Mesenchymal stem cell (in vitro differentiated cells and primary cell): ENCODE data around the gene CHCHD3.

Experiments used
- DNase-seq: peaks from one replicate; pipeline ENCODE4 v3.0.0-alpha.2; 2013
- H2AFZ ChIP-seq: one replicate; pipeline ENCODE4 v1.6.1; 2013; ENCODE audit warnings: low read depth, mild to moderate bottlenecking, control low read depth, inconsistent platforms, low read length, moderate library complexity
- H2AK5ac ChIP-seq: 2 replicates; pipeline ENCODE4 v1.6.1; 2013; ENCODE audit warnings: low read length, moderate library complexity, mild to moderate bottlenecking, inconsistent platforms; ENCODE audit not compliant: severe bottlenecking
- H2BK120ac ChIP-seq: one replicate; pipeline ENCODE4 v1.6.1; 2013; ENCODE audit warnings: low read depth, mild to moderate bottlenecking, inconsistent platforms, low read length, moderate library complexity
- H2BK12ac ChIP-seq, 2 experiments: one replicate each; pipeline ENCODE4 v1.6.1; 2013; ENCODE audit warnings: inconsistent platforms in 2 of 2, low read length in 2 of 2, mild to moderate bottlenecking in 2 of 2, moderate library complexity in 2 of 2, control low read depth in 1 of 2
- H2BK15ac ChIP-seq: one replicate; pipeline ENCODE4 v1.6.1; 2013; ENCODE audit warnings: mild to moderate bottlenecking, low read depth, inconsistent platforms; ENCODE audit not compliant: poor library complexity, severe bottlenecking
- H2BK5ac ChIP-seq: 2 replicates; pipeline ENCODE4 v1.6.1; 2013; ENCODE audit warnings: low read depth, mild to moderate bottlenecking, low read length, control low read depth, inconsistent platforms; ENCODE audit not compliant: poor library complexity, severe bottlenecking
- H3K14ac ChIP-seq, 2 experiments: one replicate each; pipeline ENCODE4 v1.6.1; 2013; ENCODE audit warnings: inconsistent platforms in 2 of 2, low read length in 2 of 2, control low read depth in 1 of 2, mild to moderate bottlenecking in 1 of 2, moderate library complexity in 1 of 2
- H3K18ac ChIP-seq, 2 experiments: one replicate each; pipeline ENCODE4 v1.6.1; 2013; ENCODE audit warnings: inconsistent platforms in 2 of 2, low read length in 2 of 2, control low read depth in 1 of 2, low read depth in 1 of 2, mild to moderate bottlenecking in 1 of 2
- H3K23ac ChIP-seq, 2 experiments: one replicate each; pipeline ENCODE4 v1.6.1; 2013; ENCODE audit warnings: inconsistent platforms in 2 of 2, low read length in 2 of 2, mild to moderate bottlenecking in 2 of 2, moderate library complexity in 2 of 2, control low read depth in 1 of 2
- H3K27ac ChIP-seq: 2 replicates; pipeline ENCODE4 v1.5.1; 2013; ENCODE audit warnings: mild to moderate bottlenecking, moderate library complexity, low read length, control low read depth, inconsistent platforms; ENCODE audit not compliant: poor library complexity, severe bottlenecking
- H3K27me3 ChIP-seq, 2 experiments: 2 replicates each; pipeline versions ENCODE4 v1.6.1 to v1.7.0; 2013; ENCODE audit warnings: low read length in 2 of 2, mild to moderate bottlenecking in 2 of 2, moderate library complexity in 2 of 2, control low read depth in 1 of 2, inconsistent platforms in 1 of 2; ENCODE audit not compliant: control insufficient read depth in 1 of 2, insufficient read depth in 1 of 2
- H3K36me3 ChIP-seq, 2 experiments: 2 replicates each; pipeline versions ENCODE4 v1.6.1 to v1.7.0; 2013; ENCODE audit warnings: low read length in 2 of 2, control low read depth in 1 of 2, inconsistent platforms in 1 of 2, low read depth in 1 of 2, mild to moderate bottlenecking in 1 of 2; ENCODE audit not compliant: insufficient read depth in 2 of 2, control insufficient read depth in 1 of 2
- H3K4ac ChIP-seq, 2 experiments: one replicate each; pipeline ENCODE4 v1.6.1; 2013; ENCODE audit warnings: inconsistent platforms in 2 of 2, low read length in 2 of 2, mild to moderate bottlenecking in 2 of 2, moderate library complexity in 2 of 2, control low read depth in 1 of 2, low read depth in 1 of 2
- H3K4me1 ChIP-seq: 2 replicates; pipeline ENCODE4 v1.6.1; 2013; ENCODE audit warnings: low read depth, low read length, control low read depth; ENCODE audit not compliant: control insufficient read depth, insufficient read depth
- H3K4me2 ChIP-seq: 2 replicates; pipeline ENCODE4 v1.6.1; 2013; ENCODE audit warnings: low read length, mild to moderate bottlenecking, inconsistent platforms; ENCODE audit not compliant: poor library complexity, severe bottlenecking
- H3K4me3 ChIP-seq, 2 experiments: 2 replicates each; pipeline versions ENCODE4 v1.5.1 to v1.7.0; 2013; ENCODE audit warnings: low read length in 2 of 2, mild to moderate bottlenecking in 2 of 2, control low read depth in 1 of 2, low read depth in 1 of 2; ENCODE audit not compliant: insufficient read depth in 1 of 2
- H3K79me1 ChIP-seq: replicated peaks from 2 replicates; pipeline ENCODE4 v1.6.1; 2013; ENCODE audit warnings: mild to moderate bottlenecking, control low read depth, low read length, inconsistent platforms; ENCODE audit not compliant: poor library complexity, severe bottlenecking
- H3K9ac ChIP-seq: 2 replicates; pipeline ENCODE4 v1.7.0; 2013; ENCODE audit warnings: mild to moderate bottlenecking, low read length, moderate library complexity
- H3K9me3 ChIP-seq: 2 replicates; pipeline ENCODE4 v1.7.0; 2013; ENCODE audit warnings: mild to moderate bottlenecking, low read length; ENCODE audit not compliant: control insufficient read depth
- H4K8ac ChIP-seq: one replicate; pipeline ENCODE4 v1.6.1; 2013; ENCODE audit warnings: inconsistent platforms, mild to moderate bottlenecking, low read length, moderate library complexity
- H4K91ac ChIP-seq: one replicate; pipeline ENCODE4 v1.6.1; 2013; ENCODE audit warnings: mild to moderate bottlenecking, low read length, inconsistent platforms
- WGBS: methylation state at CpG from one replicate; pipeline ENCODE4 v1.1.7; 2013; ENCODE audit warnings: mixed read lengths; 5-methylcytosine and 5-hydroxymethylcytosine counted together

CHCHD3 gene

DNA sequence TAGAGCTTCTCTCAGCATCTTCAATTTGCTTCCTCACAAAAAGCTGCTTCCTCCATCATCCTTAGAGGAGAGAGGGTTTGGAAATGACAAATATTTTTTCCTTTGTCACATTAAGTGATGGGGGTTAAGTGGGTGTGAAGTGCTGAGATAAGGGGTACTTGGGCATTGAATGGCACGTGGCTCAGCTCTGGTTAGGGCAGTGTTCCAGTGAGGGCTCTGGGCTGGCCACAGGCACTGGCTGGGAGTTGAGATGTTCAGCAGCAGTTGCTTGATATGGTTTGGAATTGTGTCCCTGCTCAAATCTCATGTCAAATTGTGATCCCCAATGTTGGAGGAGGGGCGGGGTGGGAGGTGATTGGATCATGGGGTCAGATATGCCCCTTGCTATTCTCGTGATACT is 33.7 kb upstream of the CHCHD3 start:
- Histone ChIP-seq H2AFZ (no peak overlapping the region), H3K4me2 (no peak overlapping the region), H3K9me3 (peaks cover 5% of the 10 kb centered on the region), H2BK15ac (no peak overlapping the region), H3K36me3 (no peaks in the 10 kb centered on the region), H3K18ac (no peak overlapping the region), H3K27me3 (peaks cover 46 to 60% of the 10 kb centered on the region in 2 experiments), H3K23ac (no peak overlapping the region), H3K27ac (no peak overlapping the region), H3K14ac (no peak overlapping the region), H4K8ac (no peak overlapping the region), H3K79me1 (no peaks in the 10 kb centered on the region), H3K9ac (no peak overlapping the region), H3K4me3 (no peak overlapping the region), H2BK12ac (no peak overlapping the region), H2AK5ac (no peak overlapping the region), H3K4ac (no peak overlapping the region), H2BK5ac (no peak overlapping the region), H4K91ac (no peak overlapping the region), H2BK120ac (no peak overlapping the region), H3K4me1 (no peaks in the 10 kb centered on the region)
- WGBS, result 39% methylated on average over 3 of the region's 3 CpGs
- DNase-seq, result no peak

DNA sequence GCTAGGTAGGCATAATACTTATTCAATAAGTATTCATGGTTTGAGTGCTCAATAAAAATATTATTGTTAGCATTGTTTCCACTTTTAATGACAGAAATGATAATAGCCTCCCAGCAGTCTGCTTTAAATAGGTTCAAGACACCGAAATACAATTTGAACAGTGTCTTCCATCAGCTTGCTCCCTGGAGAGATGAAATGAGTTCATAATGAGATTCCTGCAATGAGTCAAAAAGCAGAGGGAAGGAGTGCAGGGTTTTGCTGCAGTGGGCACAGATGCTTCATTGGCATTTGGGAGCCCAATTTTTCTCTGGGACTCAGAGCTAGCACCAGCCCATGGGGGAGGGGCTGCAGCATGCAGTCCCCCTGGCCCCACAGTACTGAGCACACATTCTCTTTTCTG is 32.6 kb upstream of the CHCHD3 start:
- H3K4me3 ChIP-seq, result no peak overlapping the region
- no peak overlapping the region for H2BK15ac ChIP-seq
- no peak overlapping the region for H3K9ac ChIP-seq
- 87% methylated on average over 1 of the region's 1 CpG for WGBS
- H2AFZ ChIP-seq, result no peak overlapping the region
- no peak overlapping the region for H2BK12ac ChIP-seq
- H4K91ac ChIP-seq, result no peak overlapping the region
- H3K18ac ChIP-seq, result no peak overlapping the region
- H3K4me1 ChIP-seq, result no peaks in the 10 kb centered on the region
- no peak overlapping the region for H4K8ac ChIP-seq
- peaks cover 46 to 60% of the 10 kb centered on the region in 2 experiments for H3K27me3 ChIP-seq
- no peak overlapping the region for H3K27ac ChIP-seq
- H3K9me3 ChIP-seq, result peaks cover 14% of the 10 kb centered on the region
- H3K36me3 ChIP-seq, result no peaks in the 10 kb centered on the region
- H3K79me1 ChIP-seq, result no peaks in the 10 kb centered on the region
- H3K4ac ChIP-seq, result no peak overlapping the region
- H2BK120ac ChIP-seq, result no peak overlapping the region
- no peak overlapping the region for H3K23ac ChIP-seq
- H2BK5ac ChIP-seq, result no peak overlapping the region
- H3K4me2 ChIP-seq, result no peak overlapping the region
- no peak for DNase-seq
- no peak overlapping the region for H2AK5ac ChIP-seq
- H3K14ac ChIP-seq, result no peak overlapping the region

DNA sequence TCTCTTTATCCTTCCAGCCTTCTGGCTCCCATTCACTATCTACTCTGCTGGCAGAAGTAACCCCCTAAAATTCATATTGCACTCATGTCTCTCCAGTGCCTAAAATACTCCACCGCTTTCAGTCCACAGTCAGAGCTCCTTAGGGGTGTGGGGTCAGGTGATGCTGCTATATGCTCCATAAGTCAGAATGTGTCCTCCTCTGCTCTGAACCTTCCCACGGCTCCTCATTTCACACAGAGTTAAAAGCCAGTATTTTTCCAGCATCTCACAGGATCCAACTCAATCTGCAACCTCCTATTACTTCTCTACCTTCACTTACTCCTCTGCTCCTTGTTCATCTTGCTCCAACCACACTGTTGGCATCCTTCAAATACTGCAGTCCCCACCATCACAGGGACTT is 31.1 kb upstream of the CHCHD3 start:
- H2AFZ ChIP-seq, result no peak overlapping the region
- DNase-seq, result no peak
- H2AK5ac ChIP-seq, result no peak overlapping the region
- peaks cover 37 to 48% of the 10 kb centered on the region in 2 experiments for H3K27me3 ChIP-seq
- H3K4me2 ChIP-seq, result no peak overlapping the region
- H2BK5ac ChIP-seq, result no peak overlapping the region
- H3K9me3 ChIP-seq, result peaks cover 24% of the 10 kb centered on the region
- no peaks in the 10 kb centered on the region for H3K79me1 ChIP-seq
- H3K4me1 ChIP-seq, result no peaks in the 10 kb centered on the region
- H4K8ac ChIP-seq, result no peak overlapping the region
- no peaks in the 10 kb centered on the region for H3K36me3 ChIP-seq
- 73% methylated on average over 2 of the region's 2 CpGs for WGBS
- H3K9ac ChIP-seq, result no peak overlapping the region
- no peak overlapping the region for H3K4ac ChIP-seq
- H3K4me3 ChIP-seq, result no peak overlapping the region
- no peak overlapping the region for H4K91ac ChIP-seq
- no peak overlapping the region for H3K27ac ChIP-seq
- no peak overlapping the region for H3K23ac ChIP-seq
- H2BK12ac ChIP-seq, result no peak overlapping the region
- no peak overlapping the region for H3K18ac ChIP-seq
- no peak overlapping the region for H2BK120ac ChIP-seq
- H2BK15ac ChIP-seq, result no peak overlapping the region
- no peak overlapping the region for H3K14ac ChIP-seq

DNA sequence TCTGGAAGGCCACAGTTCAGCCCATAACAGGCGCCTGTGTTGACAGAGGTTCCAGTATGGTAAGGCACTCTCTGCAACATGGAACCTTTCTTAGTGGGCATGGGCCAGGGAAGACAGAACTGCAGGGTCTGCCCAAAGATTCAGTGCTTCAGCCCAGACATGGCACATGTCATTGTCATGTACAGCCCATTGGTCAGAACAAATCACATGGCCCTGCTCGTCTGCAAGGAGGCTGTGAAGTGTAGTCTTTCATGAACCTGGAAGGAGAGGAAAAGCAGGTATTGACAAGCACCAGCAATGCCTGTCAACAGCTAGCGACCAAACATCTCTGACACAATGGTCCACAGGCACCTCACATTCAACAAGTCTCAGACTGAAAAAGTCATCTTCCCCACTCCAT is 30.4 kb upstream of the CHCHD3 start:
- Histone ChIP-seq H2AK5ac (no peak overlapping the region), H3K9me3 (peaks cover 25% of the 10 kb centered on the region), H2BK12ac (no peak overlapping the region), H4K8ac (no peak overlapping the region), H3K4me1 (no peaks in the 10 kb centered on the region), H3K27ac (no peak overlapping the region), H3K18ac (no peak overlapping the region), H3K4me2 (no peak overlapping the region), H2BK15ac (no peak overlapping the region), H4K91ac (no peak overlapping the region), H2AFZ (no peak overlapping the region), H3K23ac (no peak overlapping the region), H3K4ac (no peak overlapping the region), H3K27me3 (peaks cover 36 to 41% of the 10 kb centered on the region in 2 experiments), H3K9ac (no peak overlapping the region), H3K14ac (no peak overlapping the region), H3K4me3 (no peak overlapping the region), H2BK5ac (no peak overlapping the region), H3K79me1 (no peaks in the 10 kb centered on the region), H2BK120ac (no peak overlapping the region), H3K36me3 (no peaks in the 10 kb centered on the region)
- no peak for DNase-seq
- WGBS, result 80% methylated on average over 2 of the region's 3 CpGs
